HG02623 (cell line): ENCODE data around the gene NEDD4L.
A peak's percentile ranks its signal among the peaks of the same experiment; 100 is the strongest.
"Not testable (repeated sequence)": the region's sequence is repeated elsewhere in the genome, so short reads cannot be mapped to it uniquely, and the experiment has no call there.

ENCODE experiments used
- ATAC-seq: cut with Tn5 transposase; IDR thresholded peaks from one replicate; pipeline ENCODE4 v1.9.1; 2021; ENCODE audit warnings: moderate library complexity; ENCODE audit not compliant: unreplicated experiment

The NEDD4L gene

DNA sequence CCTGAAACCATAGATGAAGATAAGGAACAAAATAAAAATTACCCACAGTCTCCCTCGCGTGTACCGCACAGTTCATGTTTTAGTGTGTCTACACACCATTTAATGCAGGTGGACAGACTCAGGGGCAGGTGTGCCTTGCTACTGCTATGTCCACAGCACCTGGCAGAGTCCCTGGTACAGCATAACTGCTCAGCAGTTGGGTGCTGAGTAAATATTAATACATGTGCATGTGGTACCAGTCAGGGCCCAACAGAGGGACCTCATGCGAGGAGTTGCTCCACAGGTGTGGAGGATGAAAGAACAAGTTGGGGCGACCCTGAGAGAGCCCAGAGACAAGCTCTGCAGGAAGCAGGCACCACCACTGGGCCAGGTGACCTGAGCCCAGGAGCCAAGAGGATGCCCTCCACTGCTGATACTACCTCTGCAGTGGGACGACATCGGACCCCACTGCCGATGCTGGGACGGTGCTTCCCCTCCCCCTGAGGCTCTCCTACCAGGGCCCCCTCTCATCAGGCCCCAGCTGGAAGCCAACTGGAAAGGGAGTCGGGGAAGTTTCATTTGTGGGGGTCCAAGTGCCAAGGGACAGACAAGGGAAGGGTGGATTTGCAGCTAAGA, 100.8 kb downstream of the NEDD4L start:
- ATAC-seq = no peak

DNA sequence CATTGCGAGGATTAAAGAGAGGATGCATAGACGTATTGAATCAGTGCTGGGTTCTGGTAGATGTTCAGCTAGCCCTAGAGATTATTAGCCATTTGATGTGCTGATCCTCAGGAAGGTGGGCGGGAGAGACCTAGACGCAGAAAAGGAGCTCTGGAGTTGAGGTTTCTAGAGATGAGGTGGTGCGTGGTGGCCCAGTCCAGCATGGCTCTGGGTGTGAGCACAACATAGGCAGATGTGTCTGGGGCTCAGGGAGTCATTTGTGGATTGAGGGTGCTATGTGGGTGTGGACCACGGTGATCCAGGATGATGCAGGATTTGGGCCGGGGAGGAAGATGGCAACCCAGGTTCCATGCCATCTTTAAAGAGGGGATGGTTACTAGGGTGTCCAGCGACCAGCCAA, 102.1 kb downstream of the NEDD4L start:
- no peak for ATAC-seq

GRCh38 chr18:58148954-58149471, 105.0 kb downstream of the NEDD4L start:
- peak; percentile 81 for ATAC-seq

DNA sequence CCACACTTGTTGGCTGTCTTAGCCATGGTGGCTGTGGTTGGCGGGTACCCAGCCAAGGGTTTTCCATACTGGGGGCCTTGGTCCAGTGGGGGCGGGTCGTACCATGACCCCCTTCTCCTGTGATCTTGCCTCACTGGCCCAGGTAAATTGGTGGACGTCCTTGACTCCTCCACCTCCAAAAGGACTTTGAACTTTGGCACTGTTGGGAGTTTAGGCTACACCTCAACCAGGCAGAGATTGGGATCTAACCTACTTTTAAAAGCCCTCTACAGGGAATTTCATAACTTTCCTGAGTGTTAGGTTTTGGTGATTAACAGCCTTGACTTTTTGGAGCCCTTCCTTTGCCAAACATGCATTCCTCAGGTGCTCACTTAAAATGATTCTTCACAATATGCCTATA, 106.7 kb downstream of the NEDD4L start:
- ATAC-seq = no peak

GRCh38 chr18:58152216-58152615, 108.2 kb downstream of the NEDD4L start:
- ATAC-seq = no peak

GRCh38 chr18:58152891-58153290, 108.9 kb downstream of the NEDD4L start:
- ATAC-seq = no peak

GRCh38 chr18:58156516-58156915, 112.5 kb downstream of the NEDD4L start:
- ATAC-seq = no peak

GRCh38 chr18:58157237-58157636, 113.2 kb downstream of the NEDD4L start:
- no peak for ATAC-seq

GRCh38 chr18:58158008-58158407, 114.0 kb downstream of the NEDD4L start:
- no peak for ATAC-seq

GRCh38 chr18:58158459-58158858, 114.4 kb downstream of the NEDD4L start:
- no peak for ATAC-seq

DNA sequence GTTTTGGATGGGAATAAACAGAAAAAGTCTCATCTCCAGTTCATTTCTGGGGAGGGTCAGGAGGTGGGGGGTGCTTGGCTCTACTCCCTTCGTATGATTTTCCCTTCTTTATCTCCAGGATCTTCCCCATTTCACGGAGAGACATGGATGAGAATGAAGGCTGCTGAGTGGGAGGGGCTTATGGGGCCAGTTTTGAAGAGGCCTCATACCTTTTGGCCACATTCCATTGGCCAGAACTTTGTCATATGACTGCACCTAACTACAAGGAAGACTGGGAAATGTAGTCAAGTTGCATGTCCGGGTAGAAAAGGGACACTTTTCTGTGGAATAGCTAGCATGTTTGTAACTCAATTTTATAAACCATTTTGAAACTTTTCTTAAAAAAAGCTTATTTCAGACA, 117.6 kb downstream of the NEDD4L start:
- no peak for ATAC-seq

- ATAC-seq = no peak
Measured at GRCh38 chr18:58162127-58162526, 118.1 kb downstream of the NEDD4L start.

DNA sequence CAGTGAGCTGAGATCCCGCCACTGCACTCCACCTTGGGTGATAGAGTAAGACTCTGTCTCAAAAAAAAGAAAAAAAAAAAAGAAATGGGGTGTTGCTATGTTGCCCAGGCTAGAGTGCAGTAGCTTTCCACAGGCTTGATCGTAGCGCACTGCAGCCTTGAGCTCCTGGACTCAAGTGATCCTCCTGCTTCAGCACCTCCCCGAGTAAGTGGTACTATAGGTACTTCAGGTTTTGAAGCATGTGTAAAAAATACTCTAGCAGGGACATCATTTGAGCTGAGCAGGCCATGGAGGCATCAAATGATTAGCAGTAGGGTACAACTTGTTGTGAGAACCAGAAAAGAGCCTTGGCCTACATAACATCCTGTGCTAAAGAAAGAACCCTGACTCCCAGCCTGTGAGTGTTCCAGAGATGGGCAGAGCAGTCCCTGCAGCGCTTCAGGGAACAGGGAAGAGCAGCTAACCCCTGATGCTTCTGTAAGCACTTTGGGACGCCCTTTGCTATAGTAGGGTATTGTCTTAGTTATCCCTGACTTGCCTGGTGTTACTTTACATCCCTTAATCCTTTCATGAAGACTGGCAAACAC, 119.1 kb downstream of the NEDD4L start:
- ATAC-seq = no peak

DNA sequence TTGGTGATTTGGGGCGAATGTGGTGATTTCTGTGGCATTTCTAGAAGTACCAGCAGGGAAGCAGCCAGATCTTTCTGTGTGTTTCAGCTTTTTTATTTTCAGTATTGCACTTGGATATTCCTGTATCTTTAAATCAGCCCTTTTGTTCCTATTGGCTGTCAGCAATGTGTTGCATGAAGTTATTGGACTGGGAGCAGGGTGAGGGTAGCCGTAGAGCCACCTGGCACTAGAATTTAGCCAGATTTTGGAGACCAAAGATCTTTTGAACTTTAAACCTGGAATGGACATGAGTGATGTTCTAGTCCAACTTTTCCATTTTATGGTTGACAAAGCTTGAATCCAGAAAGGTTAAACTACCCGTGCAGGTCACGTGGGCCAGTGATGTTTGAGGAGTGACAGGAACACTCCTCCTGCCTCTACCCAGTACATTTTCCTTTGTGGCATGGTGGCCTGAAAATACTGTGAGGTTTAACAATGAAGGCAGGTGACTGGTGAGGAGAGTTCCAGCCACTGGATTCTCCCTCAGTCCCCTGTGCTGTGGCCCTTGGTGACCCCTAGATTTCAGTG, 122.3 kb downstream of the NEDD4L start:
- no peak for ATAC-seq

GRCh38 chr18:58167073-58167472, 123.0 kb downstream of the NEDD4L start:
- ATAC-seq = no peak

- ATAC-seq = no peak
Measured at GRCh38 chr18:58168221-58168620, 124.2 kb downstream of the NEDD4L start.

DNA sequence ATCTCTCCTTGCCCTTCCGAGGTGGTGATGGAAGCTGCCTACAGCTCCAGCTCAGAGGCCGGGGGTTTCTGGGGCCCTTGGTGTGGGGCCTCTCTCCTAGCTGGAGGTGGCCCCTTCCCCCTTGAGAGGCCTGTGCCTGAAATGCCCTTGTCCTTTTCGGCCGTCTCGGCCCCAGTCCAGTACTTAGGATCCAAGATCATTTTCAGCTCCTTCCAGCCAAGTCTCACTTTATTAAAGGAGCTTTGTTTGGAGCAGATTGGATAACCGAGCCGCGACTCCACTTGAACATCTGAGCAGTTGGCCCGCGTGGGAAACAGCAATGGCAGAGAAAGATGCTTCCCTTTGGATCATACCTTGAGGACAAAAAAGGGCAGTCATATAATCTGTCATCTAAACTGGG, 125.0 kb downstream of the NEDD4L start:
- ATAC-seq = no peak

DNA sequence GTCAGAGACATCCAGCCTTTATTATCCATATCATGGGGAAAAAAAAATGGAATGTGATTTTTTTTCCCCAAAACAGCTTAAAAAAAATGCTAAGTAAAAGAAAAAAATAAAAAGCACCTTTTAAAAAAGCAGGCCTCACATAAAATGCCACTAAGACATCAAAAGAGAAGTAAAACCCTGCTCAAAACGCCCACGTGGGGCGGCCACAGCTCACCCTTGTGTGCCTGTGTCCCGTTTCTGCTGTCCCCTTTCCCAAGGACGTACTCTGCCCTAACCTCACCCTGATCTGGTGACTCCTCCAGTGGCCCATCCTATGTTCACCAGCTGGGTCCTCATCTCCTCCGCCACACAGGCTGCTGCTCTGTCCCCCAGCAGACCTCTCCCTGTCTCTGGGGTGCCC, 125.4 kb downstream of the NEDD4L start:
- no peak for ATAC-seq

- not testable (repeated sequence) for ATAC-seq
Measured at GRCh38 chr18:58170036-58170435, 126.0 kb downstream of the NEDD4L start.

- ATAC-seq = no peak
Measured at GRCh38 chr18:58172031-58172430, 128.0 kb downstream of the NEDD4L start.

- no peak for ATAC-seq
Measured at GRCh38 chr18:58174285-58174684, 130.3 kb downstream of the NEDD4L start.

GRCh38 chr18:58175122-58175785, 131.2 kb downstream of the NEDD4L start:
- ATAC-seq = no peak
